DMS153 treated with DMSO at 0.1 percent for 48 hours (cell line): ENCODE results near the gene MEIOSIN.

ENCODE experiments used
- DNase-seq: peaks from one replicate; lab custom pipeline; 2025; ENCODE audit not compliant: unreplicated experiment; lab: John Stamatoyannopoulos, UW

MEIOSIN gene

GRCh38 chr19:45779231-45780145 is 46.2 kb downstream of the MEIOSIN start:
- DNase-seq, result peak; percentile 73

GRCh38 chr19:45780146-45780447 is 46.9 kb downstream of the MEIOSIN start:
- no peak for DNase-seq

GRCh38 chr19:45780448-45781213 is 47.4 kb downstream of the MEIOSIN start:
- no peak for DNase-seq

- DNase-seq, result peak; percentile 36
Observed at GRCh38 chr19:45781214-45782161, 48.2 kb downstream of the MEIOSIN start.

- no peak for DNase-seq
Observed at GRCh38 chr19:45782162-45782691, 49.0 kb downstream of the MEIOSIN start, which contains the start of gene DMPK. DMPK (minus strand) TSS chr19:45782490; CDS start chr19:45782352, 138 bp downstream.

- no peak for DNase-seq
Observed at GRCh38 chr19:45782820-45783785, 49.9 kb downstream of the MEIOSIN start.

GRCh38 chr19:45784096-45784495 is 50.9 kb downstream of the MEIOSIN start:
- DNase-seq, result no peak

GRCh38 chr19:45785097-45785496 is 51.9 kb downstream of the MEIOSIN start:
- no peak for DNase-seq

- DNase-seq, result no peak
Observed at GRCh38 chr19:45785781-45786532, 52.7 kb downstream of the MEIOSIN start.

GRCh38 chr19:45786533-45786894 is 53.3 kb downstream of the MEIOSIN start:
- no peak for DNase-seq

GRCh38 chr19:45789035-45789786 is 56.0 kb downstream of the MEIOSIN start:
- no peak for DNase-seq

GRCh38 chr19:45790942-45791341 is 57.7 kb downstream of the MEIOSIN start:
- no peak for DNase-seq

GRCh38 chr19:45791744-45792469 is 58.7 kb downstream of the MEIOSIN start:
- DNase-seq, result no peak

- DNase-seq, result peak; percentile 94
Observed at GRCh38 chr19:45792470-45793177, 59.4 kb downstream of the MEIOSIN start, which contains the start of gene DMWD. DMWD (minus strand) TSS chr19:45792845; CDS start chr19:45792756, 89 bp downstream.

GRCh38 chr19:45793178-45793564 is 59.9 kb downstream of the MEIOSIN start:
- DNase-seq, result no peak

- DNase-seq, result no peak
Observed at GRCh38 chr19:45793876-45794275, 60.6 kb downstream of the MEIOSIN start.

- no peak for DNase-seq
Observed at GRCh38 chr19:45794627-45795026, 61.4 kb downstream of the MEIOSIN start.
